Measurements from ENCODE around the gene ETF1.
"Not testable (repeated sequence)": the region's sequence is repeated elsewhere in the genome, so short reads cannot be mapped to it uniquely, and the experiment has no call there.

Gene ETF1

GRCh38 chr5:138528208-138528607 is 14.8 kb downstream of the ETF1 start:
- no peak for DNase-seq

GRCh38 chr5:138527170-138527569 is 15.9 kb downstream of the ETF1 start:
- no peak for DNase-seq

GRCh38 chr5:138523406-138523805 is 19.6 kb downstream of the ETF1 start:
- no peak for DNase-seq

- DNase-seq, result no peak
These were observed 22.1 kb downstream of the ETF1 start for GRCh38 chr5:138520971-138521370.

- DNase-seq, result no peak
These were observed 25.6 kb downstream of the ETF1 start for GRCh38 chr5:138517437-138517836.

GRCh38 chr5:138515556-138516245 is 27.3 kb downstream of the ETF1 start:
- no peak for DNase-seq

- DNase-seq, result no peak
These were observed 29.0 kb downstream of the ETF1 start for GRCh38 chr5:138514021-138514420.

- no peak for DNase-seq
These were observed 34.1 kb downstream of the ETF1 start for GRCh38 chr5:138508958-138509357.

- not testable (repeated sequence) for DNase-seq
These were observed 35.6 kb downstream of the ETF1 start for GRCh38 chr5:138507485-138507884.

- no peak for DNase-seq
These were observed 36.4 kb downstream of the ETF1 start for GRCh38 chr5:138506370-138507306.

GRCh38 chr5:138504799-138505198 is 38.2 kb downstream of the ETF1 start:
- DNase-seq, result no peak

GRCh38 chr5:138503487-138504270 is 39.4 kb downstream of the ETF1 start:
- DNase-seq, result peak; percentile 21

- no peak for DNase-seq
These were observed 40.5 kb downstream of the ETF1 start for GRCh38 chr5:138502521-138502920.

- DNase-seq, result no peak
These were observed 40.9 kb downstream of the ETF1 start for GRCh38 chr5:138502121-138502520.

GRCh38 chr5:138498376-138498775 is 44.7 kb downstream of the ETF1 start:
- DNase-seq, result no peak

GRCh38 chr5:138495351-138495750 is 47.7 kb downstream of the ETF1 start:
- no peak for DNase-seq

- DNase-seq, result no peak
These were observed 50.4 kb downstream of the ETF1 start for GRCh38 chr5:138492560-138493045.

GRCh38 chr5:138491669-138492559 is 51.1 kb downstream of the ETF1 start:
- peak; percentile 50 for DNase-seq

GRCh38 chr5:138491284-138491648 is 51.8 kb downstream of the ETF1 start:
- DNase-seq, result no peak

GRCh38 chr5:138490648-138491283 is 52.3 kb downstream of the ETF1 start:
- DNase-seq, result no peak

- no peak for DNase-seq
These were observed 53.4 kb downstream of the ETF1 start for GRCh38 chr5:138489683-138490061.

GRCh38 chr5:138488481-138488945 is 54.5 kb downstream of the ETF1 start:
- DNase-seq, result no peak

Data from NCI-H2107 (cell line).